ENCODE data around the gene DSG1. TPM values are rescaled to one million over a fixed set of nuclear protein-coding genes. Genes with fewer than 3 reads are reported as not detected.

Gene DSG1
- total and polyA plus RNA-seq, 2 of the 8 experiments (the other 6 are each of a cell fraction or from before 2014, with no cell fraction given), result 0.06 TPM; not detected in 1

- Histone ChIP-seq H3K79me1 (ENCODE audit: low read depth, low read length) (no peaks in the 10 kb centered on the region), H3K4me3 (ENCODE audit: extremely low read depth in 1 of 4, insufficient read depth in 2 of 4, low read depth in 3 of 4, low read length in 4 of 4) (no peak overlapping the region), H3K9me3 (ENCODE audit: insufficient read depth in 2 of 2, low read depth in 1 of 2, low read length in 1 of 2) (no peaks in the 10 kb centered on the region), H3K4me2 (ENCODE audit: insufficient read depth in 1 of 2, low read depth in 2 of 2, low read length in 2 of 2) (no peak overlapping the region), H3K27me3 (replicated peaks in 1 of 4; ENCODE audit: control insufficient read depth in 3 of 4, extremely low read depth in 1 of 4, insufficient read depth in 3 of 4, low read length in 3 of 4) (no peaks in the 10 kb centered on the region), H3K56ac (replicated peaks; ENCODE audit: insufficient read length, low read depth, low read length) (no peak overlapping the region), H3K9ac (replicated peaks in 1 of 4; ENCODE audit: extremely low read depth in 1 of 4, low read depth in 3 of 4, low read length in 3 of 4) (no peak overlapping the region), H3K23ac (ENCODE audit: insufficient read length) (no peak overlapping the region), H2BK120ac (replicated peaks; ENCODE audit: low read depth, low read length) (no peak overlapping the region), H4K8ac (ENCODE audit: extremely low read depth, insufficient read depth, low read length) (no peak overlapping the region), H3K4ac (replicated peaks; ENCODE audit: insufficient read length, low read depth, low read length) (no peak overlapping the region), H3K14ac (ENCODE audit: insufficient read length) (no peak overlapping the region), H2AFZ (ENCODE audit: low read length) (no peak overlapping the region), H3K18ac (ENCODE audit: extremely low read depth, low read length) (no peak overlapping the region), H4K91ac (replicated peaks; ENCODE audit: insufficient read length, low read length) (no peak overlapping the region), H2BK5ac (ENCODE audit: low read depth, low read length) (no peak overlapping the region), H3K27ac (ENCODE audit: low read depth, low read length) (no peak overlapping the region), H3K4me1 (replicated peaks in 1 of 4; ENCODE audit: control insufficient read depth in 3 of 4, insufficient read depth in 4 of 4, low read length in 3 of 4) (no peaks in the 10 kb centered on the region), H4K5ac (ENCODE audit: insufficient read length, low read depth, low read length) (no peak overlapping the region), H3K79me2 (ENCODE audit: control insufficient read depth in 1 of 2, insufficient read depth in 2 of 2, low read length in 2 of 2) (no peaks in the 10 kb centered on the region), H3K36me3 (ENCODE audit: control insufficient read depth in 2 of 4, insufficient read depth in 4 of 4, low read length in 3 of 4) (no peaks in the 10 kb centered on the region), H2BK12ac (ENCODE audit: low read depth, low read length) (no peak overlapping the region), H3K23me2 (ENCODE audit: low read depth, low read length) (no peaks in the 10 kb centered on the region), H2BK20ac (ENCODE audit: low read length) (no peak overlapping the region), H4K20me1 (replicated peaks in 1 of 2; ENCODE audit: control insufficient read depth in 1 of 2, insufficient read depth in 2 of 2, low read length in 2 of 2) (no peaks in the 10 kb centered on the region), H2BK15ac (ENCODE audit: low read length) (no peak overlapping the region), H2AK5ac (ENCODE audit: low read depth, low read length) (no peak overlapping the region)
- TF ChIP-seq EGR1 (IDR thresholded peaks at IDR 0.05; ENCODE audit: borderline replicate concordance, low read depth, low read length) (no peak), BRCA1 (IDR thresholded peaks at IDR 0.05; ENCODE audit: low read depth, low read length) (no peak), SP1 (IDR thresholded peaks at IDR 0.05; ENCODE audit: low read depth, low read length) (no peak), TAF7 (optimal IDR thresholded peaks at IDR 0.05; ENCODE audit: borderline replicate concordance, low read depth, low read length) (no peak), ASH2L (IDR thresholded peaks at IDR 0.05; ENCODE audit: low read length) (no peak), JUN (IDR thresholded peaks at IDR 0.05; ENCODE audit: low read depth, low read length) (no peak), GTF2F1 (IDR thresholded peaks at IDR 0.05; ENCODE audit: borderline replicate concordance, low read depth, low read length) (no peak)
- CTCF ChIA-PET (ENCODE audit: partially characterized antibody), result no interaction called here
- no peak for FAIRE-seq
- no peak for DNase-seq (ENCODE audit: low read depth in 1 of 2, low spot score in 2 of 2)
- WGBS, 2 experiments (ENCODE audit: extremely low coverage in 1 of 2, insufficient coverage in 1 of 2, insufficient read length in 1 of 2, insufficient replicate concordance in 2 of 2, low coverage in 1 of 2, low lambda C conversion rate in 2 of 2, missing lambda C conversion rate in 1 of 2), result 86% methylated on average over 4 of the region's 4 CpGs; no CpG with 5 or more reads in 1 of the 2 experiments
- POLR2A ChIA-PET (ENCODE audit: partially characterized antibody), result no interaction called here
Measured at GRCh38 chr18:31316974-31317373, 986 bp upstream of the DSG1 start.
